HG02943 (cell line): ENCODE results near the gene VAC14.
"Not testable (repeated sequence)": the region's sequence is repeated elsewhere in the genome, so short reads cannot be mapped to it uniquely, and the experiment has no call there.

ENCODE experiments used
- ATAC-seq: cut with Tn5 transposase; IDR thresholded peaks from one replicate; pipeline ENCODE4 v1.9.1; 2021; ENCODE audit warnings: mild to moderate bottlenecking, low read depth, moderate library complexity; ENCODE audit not compliant: unreplicated experiment

The VAC14 gene

DNA sequence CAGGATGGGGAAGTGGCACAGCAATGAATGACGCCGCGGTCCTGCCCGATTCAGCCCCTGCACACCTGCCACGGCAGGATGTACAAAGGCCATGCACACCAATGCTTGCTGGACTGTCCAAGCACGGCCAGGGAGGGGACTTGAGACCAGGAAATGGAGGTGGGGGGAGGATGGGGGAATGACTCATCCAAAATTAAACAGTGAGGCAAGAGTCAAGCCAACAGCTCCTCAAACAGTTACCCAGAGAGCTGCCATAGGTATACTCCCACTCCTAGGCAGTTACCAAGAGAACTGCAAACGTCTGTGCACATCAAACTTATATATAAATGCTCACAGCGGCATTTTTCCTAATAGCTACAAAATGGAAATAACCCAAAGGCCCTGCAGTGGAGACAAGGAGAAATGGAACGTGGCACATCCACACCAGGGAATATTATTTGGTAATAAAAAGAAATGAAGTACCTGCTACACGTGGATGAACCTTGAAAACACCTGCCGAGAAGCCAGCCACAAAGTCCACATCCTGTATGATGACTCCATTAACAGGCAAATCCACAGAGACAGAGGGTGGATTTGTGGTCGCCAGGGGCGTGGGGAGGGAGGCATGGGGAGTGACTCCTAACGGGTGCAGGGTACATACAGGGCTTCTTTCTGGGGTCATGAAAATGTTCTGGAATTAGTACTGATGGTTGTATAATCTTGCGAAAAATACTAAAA lies 54.1 kb downstream of the VAC14 start:
- ATAC-seq: no peak

DNA sequence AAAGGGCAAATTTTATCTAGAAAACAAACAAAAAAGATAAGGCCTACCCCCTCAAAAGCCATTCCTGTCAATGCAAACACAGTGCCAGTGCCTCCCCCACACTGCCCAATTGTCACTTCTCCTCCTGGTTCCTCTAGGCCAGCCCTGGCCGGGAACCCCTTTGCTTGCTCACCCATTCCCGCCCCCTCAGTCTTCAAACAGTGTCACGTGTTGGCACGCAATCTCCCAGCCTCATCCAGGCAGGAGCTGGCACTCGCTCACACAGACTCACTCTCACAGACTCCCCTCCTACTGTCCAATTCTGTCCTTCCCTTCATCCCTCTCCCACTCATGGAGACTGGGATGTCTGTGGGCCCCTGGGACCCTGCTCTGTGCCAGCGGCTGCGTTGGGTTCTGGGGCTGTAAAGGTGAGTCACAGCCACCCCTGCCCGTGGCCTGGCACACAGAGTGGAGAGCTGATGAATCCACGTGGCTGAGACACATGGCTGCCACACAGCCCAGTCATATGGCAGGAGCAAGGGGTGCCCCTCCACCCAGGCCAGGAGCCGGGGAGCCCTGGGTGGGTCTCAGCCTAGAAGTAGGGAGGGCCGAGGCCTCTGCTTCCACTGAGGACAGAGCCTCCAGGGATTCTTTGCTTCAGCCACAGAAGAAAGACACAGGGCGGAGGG lies 54.8 kb downstream of the VAC14 start:
- no peak for ATAC-seq

DNA sequence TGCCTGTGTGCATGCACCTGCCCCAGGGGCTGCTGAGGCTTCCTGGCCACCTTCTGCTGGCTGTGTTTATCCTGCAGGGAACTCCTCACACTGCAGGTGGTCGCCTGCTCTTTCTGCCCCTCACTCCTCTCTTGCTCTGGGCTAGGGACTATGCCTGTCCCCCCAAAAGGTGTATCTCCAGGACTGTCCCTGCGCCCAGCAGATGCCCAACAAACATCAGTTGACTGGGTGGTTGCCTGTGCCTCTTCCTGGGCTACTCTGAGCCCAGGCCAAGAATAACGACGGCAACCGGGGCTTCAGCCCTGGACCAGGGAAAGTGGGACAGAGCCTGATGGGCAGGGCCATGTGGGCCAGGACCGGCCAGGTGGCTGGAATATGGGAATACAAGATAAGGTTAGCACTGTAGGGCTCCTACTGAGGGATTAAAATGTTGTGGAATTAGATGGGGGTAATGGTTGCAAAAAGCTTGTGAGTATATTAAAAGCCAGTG lies 55.4 kb downstream of the VAC14 start:
- no peak for ATAC-seq

DNA sequence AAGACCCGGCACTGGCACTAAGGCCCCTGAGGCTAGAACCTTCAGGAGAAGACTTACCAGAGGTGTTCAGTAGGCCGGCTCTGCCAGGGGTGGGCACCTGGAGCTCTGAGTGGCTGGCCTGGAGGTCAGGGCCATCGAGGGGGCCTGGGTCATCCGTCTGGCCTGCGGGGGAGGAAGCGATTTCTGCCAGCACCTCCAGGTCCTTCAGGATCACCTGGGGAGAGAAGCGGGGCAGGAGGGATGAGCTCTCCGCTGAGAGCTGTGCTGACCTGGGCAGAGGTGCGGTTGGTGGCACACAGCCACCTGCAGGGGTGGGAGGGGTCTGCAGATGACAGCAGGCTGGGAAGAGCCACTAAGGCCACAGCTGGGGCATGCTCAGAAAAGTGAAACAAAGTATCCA lies 56.6 kb downstream of the VAC14 start:
- ATAC-seq: no peak

DNA sequence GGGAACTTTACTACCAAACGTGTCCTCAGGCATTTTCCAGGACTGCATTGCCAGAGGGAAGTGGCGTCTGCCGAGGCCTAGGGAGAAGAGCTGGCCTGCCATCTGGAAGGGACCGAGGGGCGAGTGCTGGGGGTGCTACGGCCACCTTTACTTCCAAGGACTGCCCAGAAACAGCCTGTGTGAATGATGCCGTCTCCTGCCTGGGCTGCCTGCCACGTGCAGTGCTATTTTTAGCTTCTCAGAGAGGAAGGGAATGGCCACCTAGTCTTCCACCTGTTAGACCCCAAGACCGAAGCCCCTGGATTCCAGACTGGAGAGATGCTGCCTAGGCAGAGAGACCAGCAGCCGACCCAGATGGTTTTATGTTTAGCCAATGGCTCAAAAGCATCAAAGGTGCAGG lies 57.2 kb downstream of the VAC14 start:
- no peak for ATAC-seq

DNA sequence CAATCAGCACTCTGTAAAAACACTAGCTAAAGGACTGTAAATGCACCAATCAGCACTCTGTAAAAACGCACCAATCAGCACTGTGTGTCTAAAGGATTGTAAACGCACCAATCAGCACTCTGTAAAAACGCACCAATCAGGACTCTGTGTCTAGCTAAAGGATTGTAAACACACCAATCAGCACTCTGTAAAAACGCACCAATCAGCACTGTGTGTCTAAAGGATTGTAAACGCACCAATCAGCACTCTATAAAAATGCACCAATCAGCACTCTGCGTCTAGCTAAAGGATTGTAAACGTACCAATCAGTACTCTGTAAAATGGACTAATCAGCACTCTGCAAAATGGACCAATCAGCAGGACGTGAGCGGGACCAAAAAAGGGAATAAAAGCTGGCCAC lies 58.0 kb downstream of the VAC14 start:
- not testable (repeated sequence) for ATAC-seq

DNA sequence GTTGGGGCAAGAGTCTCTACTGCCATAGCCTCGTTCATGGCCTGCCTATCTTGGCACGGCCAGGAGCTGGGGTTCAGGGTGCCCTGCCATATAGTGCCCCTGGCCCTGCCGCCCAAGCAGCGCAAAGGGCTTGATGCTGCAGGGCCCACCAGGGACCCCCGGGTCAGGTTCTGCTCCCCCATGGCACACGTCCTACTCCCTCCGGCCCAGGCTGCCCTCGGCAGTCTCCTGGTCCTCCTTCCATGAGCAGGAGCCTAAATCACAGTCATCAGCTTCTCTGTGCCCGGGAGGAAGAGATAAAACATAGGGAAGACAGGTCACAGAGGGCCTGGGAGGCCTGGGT lies 59.2 kb downstream of the VAC14 start:
- ATAC-seq: no peak

DNA sequence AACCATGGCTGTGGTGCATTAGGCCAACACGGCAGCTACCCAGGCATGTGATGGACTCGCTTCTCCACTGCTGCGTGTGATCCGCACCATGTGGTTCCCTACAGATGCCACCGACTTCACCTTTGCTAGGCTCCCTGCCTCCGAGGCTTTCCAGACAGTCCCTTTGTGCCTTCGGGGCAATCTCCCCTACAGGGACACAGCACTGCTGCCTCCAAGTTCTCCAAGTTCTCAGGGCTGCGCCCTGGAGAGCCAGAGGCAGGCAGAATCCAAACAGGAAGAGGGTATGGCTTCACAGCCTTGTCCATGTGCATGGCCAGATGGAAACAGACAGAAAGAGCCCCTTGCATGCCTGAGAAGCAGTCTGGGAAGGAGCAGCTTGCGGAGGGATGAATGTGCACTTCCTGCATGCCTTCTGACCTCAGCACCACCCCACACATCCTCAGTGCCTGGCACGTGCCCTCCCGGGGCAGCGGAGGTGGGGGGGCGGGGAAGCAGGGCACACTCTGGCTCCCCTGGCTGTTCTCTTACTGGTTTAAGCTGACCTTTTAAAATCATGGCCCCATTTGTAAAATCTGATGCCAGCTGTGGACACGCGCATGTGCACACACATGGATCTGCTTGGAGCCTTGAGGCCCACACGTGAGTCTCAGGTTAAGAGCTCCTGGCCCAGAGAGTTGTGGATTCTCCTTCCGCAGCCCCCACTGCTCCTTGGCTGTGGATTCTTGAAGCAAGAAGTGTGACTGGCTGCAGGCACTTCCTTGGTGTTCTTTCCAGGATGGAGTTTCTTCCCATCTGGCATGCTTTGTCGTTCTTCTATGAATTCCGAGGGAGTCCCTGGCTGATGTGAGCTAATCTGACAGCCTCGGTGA lies 59.8 kb downstream of the VAC14 start:
- no peak for ATAC-seq

DNA sequence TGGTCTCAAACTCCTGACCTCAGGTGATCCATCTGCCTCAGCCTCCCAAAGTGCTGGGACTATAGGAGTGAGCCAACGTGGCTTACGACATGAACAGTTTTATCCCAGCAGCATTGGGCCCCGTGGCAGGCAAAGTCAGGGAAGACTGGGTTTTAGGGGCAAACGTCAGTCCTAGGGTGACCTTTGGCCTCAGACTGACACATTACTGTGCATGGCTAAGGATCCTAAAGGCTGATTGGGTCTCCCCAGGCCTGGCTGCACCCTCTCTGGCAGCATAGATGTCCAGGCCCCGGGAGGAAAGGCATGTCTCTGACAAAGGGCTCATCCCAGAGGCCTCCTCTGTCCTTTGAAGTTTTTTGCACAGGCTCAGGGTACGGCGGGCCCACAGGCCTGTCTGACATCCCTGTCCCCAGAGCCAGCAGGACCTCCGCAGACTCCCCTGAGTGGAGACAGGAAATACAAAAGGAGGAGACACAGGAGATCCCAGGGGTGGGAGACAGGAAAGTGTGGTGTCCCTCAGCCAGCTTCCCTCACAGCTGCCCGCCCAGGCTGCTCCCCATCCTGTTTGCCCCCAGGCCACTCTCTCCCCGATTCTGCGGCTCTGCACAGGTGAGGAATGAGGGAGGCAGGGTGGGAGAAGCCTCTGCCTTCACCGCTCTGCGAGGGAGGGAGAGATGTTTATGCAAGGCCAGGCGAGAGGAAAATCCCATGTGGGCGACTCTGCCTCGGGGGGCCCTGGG lies 60.6 kb downstream of the VAC14 start:
- ATAC-seq: no peak

DNA sequence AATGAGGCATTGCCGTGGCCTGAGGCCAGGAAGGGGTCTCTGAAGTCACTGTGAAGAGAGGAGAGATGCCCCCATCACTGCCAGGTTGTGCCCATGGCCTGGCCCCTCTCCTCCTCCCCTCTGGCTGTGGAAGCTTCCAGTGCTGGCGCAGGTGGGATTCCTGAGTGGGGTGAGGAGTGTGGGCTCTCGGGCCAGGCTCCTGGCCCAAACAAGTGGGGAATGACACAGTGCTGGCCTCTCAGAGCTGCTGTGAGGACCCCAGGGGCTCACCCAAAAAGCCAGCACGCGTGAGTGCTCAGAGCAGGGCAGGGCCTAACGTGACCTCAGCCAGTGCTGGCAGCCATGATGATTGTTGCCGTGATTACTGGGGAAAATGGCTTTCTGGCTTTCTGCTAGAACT lies 61.6 kb downstream of the VAC14 start:
- no peak for ATAC-seq

DNA sequence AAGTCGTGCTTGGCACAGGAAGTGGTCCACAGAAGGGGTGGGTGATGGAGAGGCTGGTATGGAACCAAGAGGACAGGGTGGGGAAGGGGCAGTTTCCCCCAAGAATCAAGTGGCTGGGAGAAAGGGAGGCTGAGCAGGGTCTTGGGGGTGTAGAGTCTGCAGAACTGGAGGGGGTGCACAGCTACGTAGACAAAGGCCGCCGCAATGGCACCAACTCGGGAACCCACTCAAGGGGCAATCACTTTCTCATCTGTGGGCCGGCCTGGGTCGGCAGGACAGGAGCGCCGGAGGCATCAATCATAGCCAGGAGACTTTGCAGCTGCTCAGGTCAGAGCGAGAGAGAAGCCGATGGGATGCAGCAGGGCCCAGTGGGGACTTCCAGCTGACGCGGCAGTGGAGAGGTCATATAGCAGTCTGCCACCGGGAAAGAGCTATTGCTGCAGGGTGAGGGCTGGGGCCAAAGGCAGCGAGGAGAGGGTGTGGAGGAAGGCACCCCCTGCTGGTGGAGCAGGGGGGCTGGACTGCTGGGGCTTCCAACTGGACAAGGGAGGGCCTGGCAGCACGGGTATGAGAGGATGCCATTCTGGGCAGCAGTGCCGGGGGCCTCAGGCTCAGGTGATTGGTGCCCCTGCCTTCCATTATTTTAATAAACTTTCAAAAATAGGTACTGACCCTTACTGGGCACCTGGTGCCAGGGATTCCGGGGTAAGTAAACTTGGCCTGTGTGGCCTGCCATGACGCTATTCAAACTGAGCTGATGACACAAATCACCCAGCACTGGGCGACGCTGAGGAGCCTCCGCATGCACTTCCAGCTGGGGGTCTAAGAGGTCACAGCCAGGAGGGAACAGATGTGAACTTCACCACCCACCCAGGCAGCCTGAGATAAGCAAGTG lies 62.6 kb downstream of the VAC14 start:
- ATAC-seq: no peak

DNA sequence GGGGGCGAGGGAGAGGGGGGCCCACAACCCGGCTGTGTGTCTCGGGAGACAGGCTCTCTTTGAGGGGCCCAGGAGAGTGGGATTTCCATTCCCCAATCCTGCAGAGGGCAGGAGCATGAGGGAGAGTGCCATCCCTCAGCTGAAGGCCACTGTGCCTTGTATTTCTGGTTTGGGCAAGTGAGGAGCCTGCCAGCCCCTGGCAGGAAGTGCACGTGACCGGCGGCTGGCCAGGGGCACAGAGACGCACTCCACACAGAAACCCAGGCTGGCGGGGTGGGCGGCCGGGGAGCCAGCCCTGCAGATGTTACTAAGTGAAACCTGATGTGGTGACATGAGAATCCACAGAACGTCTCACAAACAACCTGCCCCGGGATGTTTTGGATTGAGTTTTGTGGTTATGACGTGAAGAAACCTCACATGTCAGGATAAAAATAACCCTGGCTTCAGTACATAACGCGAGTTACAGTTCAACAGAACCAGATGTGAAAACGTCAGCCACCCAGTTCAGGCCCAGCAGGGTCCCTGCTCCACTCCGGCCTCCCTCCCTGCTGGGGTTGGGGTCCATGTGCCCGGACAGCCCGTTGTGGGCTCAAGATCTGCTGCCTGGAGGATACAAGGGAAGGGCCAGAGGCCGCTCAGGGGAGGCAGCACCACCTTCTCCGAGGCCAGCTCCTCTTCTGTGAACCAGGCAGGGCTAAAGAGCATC lies 63.4 kb downstream of the VAC14 start:
- ATAC-seq: peak; percentile 91

DNA sequence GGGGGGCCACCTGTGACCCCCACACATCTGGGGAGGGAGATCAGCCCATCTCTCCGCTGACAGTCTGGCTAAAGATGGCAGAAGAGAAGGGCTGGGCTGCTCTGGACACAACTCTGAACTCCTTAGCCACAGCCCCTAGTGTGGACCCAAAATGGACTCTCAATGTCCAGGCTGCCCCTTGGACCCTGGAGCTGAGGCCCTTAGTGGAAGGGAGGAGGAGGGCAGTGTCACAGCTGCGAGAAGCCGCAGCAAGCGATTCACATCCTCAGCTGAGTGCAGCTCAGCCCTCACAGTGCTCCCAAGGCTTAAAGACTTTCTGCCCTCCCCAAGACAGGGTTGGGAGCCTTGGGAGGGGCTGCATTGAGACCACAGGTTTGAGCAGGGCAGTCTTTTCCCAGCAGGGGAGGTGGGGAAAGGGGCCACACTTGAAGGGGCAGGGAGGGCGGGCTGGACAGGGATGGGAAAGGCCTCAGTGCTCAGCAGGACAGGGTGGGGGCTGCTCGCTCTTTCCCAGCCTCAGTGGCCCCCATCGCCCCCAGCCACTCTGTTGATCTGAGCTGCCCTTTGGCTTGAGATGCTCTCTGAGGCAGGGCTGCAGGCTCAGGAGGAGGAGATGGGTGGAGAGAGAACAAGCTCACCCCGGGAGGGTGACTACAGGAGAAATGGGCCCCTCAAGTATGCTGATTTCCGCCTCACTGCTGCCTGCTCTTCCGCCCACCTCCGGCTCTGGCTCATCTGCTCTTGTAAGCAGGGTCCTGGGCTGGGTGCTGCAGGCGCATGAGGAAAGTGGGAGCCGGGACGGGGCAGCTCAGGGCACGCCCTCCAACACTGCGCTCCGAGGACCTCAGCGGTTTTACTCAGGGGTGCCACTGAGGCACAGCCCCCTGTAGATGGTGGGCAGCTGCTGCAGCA lies 64.2 kb downstream of the VAC14 start:
- no peak for ATAC-seq

DNA sequence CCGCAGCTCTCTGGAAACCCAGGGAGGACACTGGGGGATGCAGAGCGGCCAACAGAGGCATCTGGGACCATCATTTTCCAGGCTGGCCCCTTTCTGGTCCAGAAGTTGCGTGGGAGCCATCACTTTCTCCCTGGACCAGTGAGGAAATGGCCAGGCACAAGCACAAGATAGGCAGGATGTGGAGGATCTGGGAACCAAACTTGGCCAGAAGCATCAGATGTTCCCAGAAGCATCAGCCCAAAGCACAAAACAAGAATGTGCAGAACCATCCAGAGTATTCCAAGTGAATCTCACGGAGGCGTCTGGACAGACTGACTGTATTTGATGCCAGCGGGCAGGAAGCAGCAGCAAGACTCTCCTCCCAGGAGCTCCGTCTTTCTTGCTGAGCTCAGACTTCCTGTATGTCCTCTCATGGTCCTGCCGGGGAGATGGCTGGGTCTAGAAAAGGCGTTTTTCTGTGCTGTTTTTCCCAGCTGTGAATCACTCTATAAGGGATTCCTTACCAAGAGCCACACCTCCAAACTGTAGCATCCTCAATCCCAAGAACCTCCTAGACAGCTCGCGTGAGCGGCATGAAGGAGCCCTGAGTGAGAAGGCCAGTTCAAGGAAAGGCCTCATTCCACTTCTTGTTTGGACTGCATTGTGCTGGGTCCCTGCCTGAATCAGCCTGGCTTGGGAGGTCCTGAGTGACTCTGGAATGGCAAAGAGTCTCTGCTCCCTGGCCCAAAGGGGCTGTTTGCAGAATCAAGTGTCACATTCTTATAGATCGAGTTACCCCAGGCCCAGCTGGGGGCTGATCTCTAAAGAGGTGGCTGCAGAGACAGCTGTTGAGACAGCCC lies 65.6 kb downstream of the VAC14 start:
- no peak for ATAC-seq

DNA sequence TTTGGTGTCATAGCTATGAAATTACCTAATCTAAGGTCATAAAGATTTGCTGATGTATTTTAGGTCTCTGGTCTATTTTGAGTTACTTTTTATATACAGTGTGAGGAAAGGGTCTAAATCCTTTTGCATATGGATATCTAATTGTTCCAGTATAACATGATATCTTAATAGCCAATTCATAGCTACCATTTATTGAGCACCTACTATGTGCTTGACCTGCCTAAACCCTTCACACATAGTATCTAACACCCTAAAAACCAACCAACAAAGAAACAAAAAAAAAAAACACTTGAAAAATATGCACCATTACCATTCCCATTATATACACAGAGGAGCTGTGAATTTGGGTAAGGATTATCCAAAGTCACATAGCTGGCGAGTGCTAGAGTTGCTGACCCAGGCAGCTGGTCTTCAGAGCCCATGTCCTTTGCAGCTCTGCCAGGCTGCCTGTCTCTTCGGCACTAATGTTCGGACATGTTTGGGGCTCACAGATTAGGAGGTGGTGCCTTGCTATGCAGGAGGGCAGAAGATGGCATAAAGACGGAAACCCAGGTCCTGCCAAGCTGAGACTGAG lies 66.3 kb downstream of the VAC14 start:
- ATAC-seq: no peak

DNA sequence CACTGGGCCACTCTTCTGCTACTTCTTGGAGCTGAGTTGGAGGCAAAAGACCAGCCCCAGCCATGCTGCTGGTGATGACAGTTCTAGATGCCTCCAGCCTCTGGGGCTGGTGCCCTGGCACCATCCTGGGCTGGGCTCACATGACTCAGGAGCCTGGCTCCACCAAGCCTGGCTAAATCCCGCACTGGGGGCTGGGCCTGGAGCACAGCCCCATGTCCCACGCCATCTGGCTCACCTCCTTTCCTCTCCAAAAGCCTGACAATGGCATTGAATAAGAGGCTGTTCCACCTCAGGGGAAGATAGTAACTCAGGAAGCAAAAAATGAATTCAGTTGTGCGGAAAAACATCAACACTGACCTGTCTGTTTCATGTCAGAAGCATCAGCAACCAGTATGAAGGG lies 70.0 kb downstream of the VAC14 start:
- no peak for ATAC-seq

DNA sequence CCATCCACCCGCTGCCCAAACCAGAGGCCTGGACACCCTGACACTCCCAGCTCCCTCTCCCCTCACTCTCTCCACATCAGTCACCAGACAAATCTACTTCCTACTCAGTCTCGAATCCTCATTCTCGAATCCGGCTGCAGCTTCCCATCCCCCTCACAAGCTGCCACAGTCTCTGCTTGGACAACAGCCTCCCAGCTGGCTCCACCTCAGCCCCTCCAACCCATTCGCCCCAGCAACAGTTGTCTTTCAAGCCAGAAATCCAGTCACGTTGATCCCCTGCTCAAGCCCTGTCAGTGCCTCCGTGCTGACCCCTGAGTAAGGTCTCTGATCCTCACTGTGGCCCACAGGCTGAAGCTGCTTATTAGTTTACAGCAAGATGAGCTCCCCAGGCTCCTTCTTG lies 70.9 kb downstream of the VAC14 start:
- ATAC-seq: no peak
